GM12878 (cell line): ENCODE data around the gene SLC39A11. TPM values are rescaled to one million over a fixed set of nuclear protein-coding genes. Genes with fewer than 3 reads are reported as not detected.

Experiments used
- ATAC-seq: fragments of 200-7000 bp; cut with Tn5 transposase; 3 replicates; pipeline ENCODE4 v1.9.1; 2020; ENCODE audit warnings: mild to moderate bottlenecking, moderate library complexity
- BruUV-seq: library from RNA; stranded (reverse); fragments of 400-500 nt; replicated peaks from 2 replicates; lab custom pipeline; 2021; lab: Mats Ljungman, UMichigan
- CTCF ChIA-PET: fragments of 300-600 bp; sonication (Branson Sonifier 250); formaldehyde crosslinking; extraction: SDS; loops from one replicate; lab custom pipeline; 2021; ENCODE audit warnings: inconsistent platforms; lab: Yijun Ruan, JAX
- POLR2A ChIA-PET: fragments of 350-600 bp; formaldehyde crosslinking; extraction: SDS; loops from one replicate; lab custom pipeline; 2021; ENCODE audit warnings: inconsistent platforms; lab: Charles Lee
- RAD21 ChIA-PET: fragments of 300-600 bp; sonication (Branson Sonifier 250); formaldehyde crosslinking; loops from one replicate; lab custom pipeline; 2023; ENCODE audit warnings: antibody characterized with exemption; ENCODE audit not compliant: unreplicated experiment; lab: Charles Lee
- SMC1A ChIA-PET: fragments of 300-600 bp; sonication (Branson Sonifier 250); formaldehyde crosslinking; loops from one replicate; lab custom pipeline; 2023; ENCODE audit not compliant: unreplicated experiment, uncharacterized antibody; lab: Charles Lee
- DNase-seq: peaks from one replicate; pipeline ENCODE4 v3.0.0-alpha.2; 2011; ENCODE audit warnings: low read depth, low spot score
- FAIRE-seq: peaks from 3 replicates; lab custom pipeline; 2011; peaks lifted over from hg19 to GRCh38; lab: Jason Lieb, UNC
- H2AFZ ChIP-seq: 2 replicates; pipeline ENCODE4 v1.6.0; 2011; ENCODE audit warnings: low read depth, low read length, control low read depth; ENCODE audit not compliant: control insufficient read depth
- H3K27ac ChIP-seq: 2 replicates; pipeline ENCODE4 v1.5.1; 2011; ENCODE audit warnings: control low read depth; ENCODE audit not compliant: control insufficient read depth, insufficient read depth
- H3K27me3 ChIP-seq, 2 experiments: replicated peaks in 1 of 2; 2 replicates each; pipeline versions ENCODE4 v1.6.0 to v1.6.1; 2011; ENCODE audit warnings: low read length in 1 of 2; ENCODE audit not compliant: control insufficient read depth in 2 of 2, insufficient read depth in 2 of 2
- H3K36me3 ChIP-seq, 2 experiments: 2 replicates each; pipeline ENCODE4 v1.5.1; 2011; ENCODE audit warnings: low read length in 1 of 2; ENCODE audit not compliant: control insufficient read depth in 2 of 2, insufficient read depth in 2 of 2
- H3K4me1 ChIP-seq: 2 replicates; pipeline ENCODE4 v1.6.1; 2011; ENCODE audit warnings: mild to moderate bottlenecking, low read length, moderate library complexity, mixed read lengths; ENCODE audit not compliant: control insufficient read depth, insufficient read depth
- H3K4me2 ChIP-seq: 2 replicates; pipeline ENCODE4 v1.6.0; 2011; ENCODE audit warnings: control low read depth; ENCODE audit not compliant: control insufficient read depth, insufficient read depth
- H3K4me3 ChIP-seq: fragments of 200-600 bp; sonication (generic); 2 replicates; pipeline ENCODE4 v1.5.1; 2016
- H3K79me2 ChIP-seq: 2 replicates; pipeline ENCODE4 v1.6.0; 2011; ENCODE audit warnings: low read length; ENCODE audit not compliant: control insufficient read depth, insufficient read depth
- H3K9ac ChIP-seq: 2 replicates; pipeline ENCODE4 v1.8.0; 2011; ENCODE audit warnings: low read length, control low read depth, mixed read lengths; ENCODE audit not compliant: control insufficient read depth, insufficient read depth
- H3K9me3 ChIP-seq: replicated peaks from 3 replicates; pipeline ENCODE4 v1.5.1; 2011; ENCODE audit warnings: mild to moderate bottlenecking, low read length; ENCODE audit not compliant: control insufficient read depth, insufficient read depth
- H4K20me1 ChIP-seq: 2 replicates; pipeline ENCODE4 v1.6.0; 2011; ENCODE audit not compliant: control insufficient read depth, insufficient read depth
- CREB1 ChIP-seq: IDR thresholded peaks from 2 replicates; pipeline ENCODE4 v1.6.1; 2012; ENCODE audit warnings: low read depth, mild to moderate bottlenecking, inconsistent platforms
- EED ChIP-seq: sonication (generic); IDR thresholded peaks from 2 replicates; pipeline ENCODE4 v1.6.1; 2016; ENCODE audit warnings: antibody characterized with exemption, low read depth
- HDAC6 ChIP-seq: fragments of 200-600 bp; sonication (generic); IDR thresholded peaks from one replicate; pipeline ENCODE4 v1.8.0; 2017; ENCODE audit warnings: antibody characterized with exemption; ENCODE audit not compliant: unreplicated experiment
- IKZF1 ChIP-seq: fragments of 450-650 bp; conservative IDR thresholded peaks from 2 replicates; pipeline ENCODE4 v1.6.1; 2017; ENCODE audit warnings: antibody characterized with exemption, mild to moderate bottlenecking
- KDM1A ChIP-seq: fragments of 200-600 bp; sonication (generic); IDR thresholded peaks from 2 replicates; pipeline ENCODE4 v1.6.1; 2016; ENCODE audit warnings: borderline replicate concordance
- KLF5 ChIP-seq: fragments of 450-650 bp; IDR thresholded peaks from 2 replicates; pipeline ENCODE4 v1.6.1; 2014; ENCODE audit warnings: mild to moderate bottlenecking; ENCODE audit not compliant: partially characterized antibody
- MTA2 ChIP-seq: fragments of 450-650 bp; IDR thresholded peaks from 2 replicates; pipeline ENCODE4 v1.6.1; 2016; ENCODE audit warnings: low read depth, mild to moderate bottlenecking, moderate library complexity
- MYB ChIP-seq: fragments of 150-350 bp; IDR thresholded peaks from 2 replicates; pipeline ENCODE4 v1.6.1; 2014; ENCODE audit warnings: mild to moderate bottlenecking, low read depth, low read length, borderline replicate concordance
- NFYA ChIP-seq: IDR thresholded peaks from 2 replicates; pipeline ENCODE4 v1.6.1; 2011; ENCODE audit warnings: low read depth, mild to moderate bottlenecking, low read length, improper control_type of control experiment, borderline replicate concordance
- NFYB ChIP-seq: IDR thresholded peaks from 2 replicates; pipeline ENCODE4 v1.6.1; 2011; ENCODE audit warnings: low read depth, mild to moderate bottlenecking, low read length, improper control_type of control experiment, moderate library complexity; ENCODE audit not compliant: insufficient read depth
- RB1 ChIP-seq: fragments of 450-650 bp; formaldehyde crosslinking; IDR thresholded peaks from 2 replicates; pipeline ENCODE4 v1.6.1; 2017; ENCODE audit warnings: mild to moderate bottlenecking, borderline replicate concordance
- RBBP5 ChIP-seq: fragments of 200-600 bp; sonication (generic); conservative IDR thresholded peaks from 2 replicates; pipeline ENCODE4 v1.6.1; 2016
- TAF1 ChIP-seq: IDR thresholded peaks from 2 replicates; pipeline ENCODE4 v1.6.1; 2011; ENCODE audit warnings: mild to moderate bottlenecking, low read depth, low read length, borderline replicate concordance
- YBX1 ChIP-seq: fragments of 450-650 bp; IDR thresholded peaks from 2 replicates; pipeline ENCODE4 v1.6.1; 2016; ENCODE audit warnings: antibody characterized with exemption
- WGBS: methylation state at CpG from one replicate; pipeline ENCODE4 v1.1.6; 2016; ENCODE audit warnings: low lambda C conversion rate; ENCODE audit not compliant: insufficient replicate concordance, insufficient coverage; ENCODE audit errors: missing lambda C conversion rate; 5-methylcytosine and 5-hydroxymethylcytosine counted together
- in situ Hi-C: fragments of 300-500 bp; cut with MboI; formaldehyde crosslinking; loops from 9 replicates; pipeline ENCODE4 v1.14.3; 2018; ENCODE audit warnings: mixed read lengths
- intact Hi-C: fragments of 100-400 bp; cut with micrococcal nuclease; formaldehyde crosslinking; loops from one replicate; pipeline ENCODE4 v1.14.2; 2022; ENCODE audit not compliant: unreplicated experiment
- polyA plus RNA-seq, 11 experiments: library from polyadenylated mRNA; depleted of rRNA in 4 of 11; unstranded in 6 of 11; stranded (reverse) in 5 of 11; fragments of >200 nt; fragmentation: Nextera tagmentation in 4 of 11; fragmentation: Illumina TruSeq in 1 of 11; extraction: Ambion mirVana in 4 of 11; extraction: Trizol in 1 of 11; gene quantifications; 1 replicate in 1 of 11; 2 replicates in 10 of 11; pipeline versions ENCODE4 v1.2.1 to v1.2.3, GENCODE V29; 2011 to 2016; ENCODE audit warnings: inconsistent platforms in 2 of 11, missing spikeins in 2 of 11, low read depth in 1 of 11
- total RNA-seq, 4 experiments: library from RNA; depleted of rRNA in 3 of 4; stranded (reverse); fragments of >200 nt in 3 of 4; fragmentation: Illumina TruSeq in 1 of 4; extraction: Trizol in 1 of 4; gene quantifications; 2 replicates each; pipeline versions ENCODE4 v1.2.1 to v1.2.3, GENCODE V29; 2013 to 2021
- TF ChIP-seq, protein P1 (sequence below): IDR thresholded peaks from 2 replicates; pipeline ENCODE4 v1.6.1; 2011; ENCODE audit warnings: borderline replicate concordance, low read depth, mild to moderate bottlenecking, moderate library complexity, mixed read lengths, low read length; ENCODE audit not compliant: insufficient read depth; ENCODE audit errors: extremely low read length
- TF ChIP-seq, protein P2 (sequence below): IDR thresholded peaks from 2 replicates; pipeline ENCODE4 v1.6.1; 2012; ENCODE audit warnings: low read depth, low read length, improper control_type of control experiment
- TF ChIP-seq, protein P3 (sequence below): fragments of 450-650 bp; IDR thresholded peaks from 2 replicates; pipeline ENCODE4 v1.6.1; 2016; ENCODE audit warnings: mild to moderate bottlenecking, moderate library complexity, borderline replicate concordance
- TF ChIP-seq, protein P4 (sequence below), 3 experiments: IDR thresholded peaks in 2 of 3; conservative IDR thresholded peaks in 1 of 3; 2 replicates each; pipeline ENCODE4 v1.5.1; 2011; ENCODE audit warnings: low read depth in 3 of 3, low read length in 3 of 3, mild to moderate bottlenecking in 3 of 3, control low read depth in 2 of 3, moderate library complexity in 2 of 3, inconsistent platforms in 1 of 3, mixed read lengths in 1 of 3; ENCODE audit not compliant: control insufficient read depth in 2 of 3, insufficient read depth in 1 of 3; ENCODE audit errors: extremely low read depth in 1 of 3

SLC39A11 gene
- total and polyA plus RNA-seq, 10 of the 15 experiments (the other 5 are each of a cell fraction or from before 2014, with no cell fraction given): 8.6 to 23.8 (median 14.0) TPM

DNA sequence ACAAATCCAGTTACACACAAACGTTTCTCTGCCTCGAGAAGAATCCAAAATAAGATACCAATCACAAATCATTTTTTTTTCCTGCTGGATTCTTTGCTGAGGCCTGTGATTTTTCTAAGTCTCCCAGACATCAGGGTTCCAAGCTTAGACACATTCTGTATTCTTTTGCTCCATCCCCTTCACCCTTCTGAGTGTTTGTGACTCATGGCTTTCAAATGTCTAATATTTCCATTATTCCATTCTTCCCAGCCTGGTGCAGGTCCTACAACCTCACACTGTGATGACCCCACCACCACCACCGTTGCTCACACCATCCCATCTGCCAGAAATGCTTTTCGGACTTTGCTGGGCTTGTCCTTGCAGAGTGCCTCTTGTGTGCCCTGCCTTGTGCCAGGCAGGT lies 491.6 kb downstream of the SLC39A11 start:
- no peak overlapping the region for H2AFZ ChIP-seq
- TF ChIP-seq, protein P1, sequence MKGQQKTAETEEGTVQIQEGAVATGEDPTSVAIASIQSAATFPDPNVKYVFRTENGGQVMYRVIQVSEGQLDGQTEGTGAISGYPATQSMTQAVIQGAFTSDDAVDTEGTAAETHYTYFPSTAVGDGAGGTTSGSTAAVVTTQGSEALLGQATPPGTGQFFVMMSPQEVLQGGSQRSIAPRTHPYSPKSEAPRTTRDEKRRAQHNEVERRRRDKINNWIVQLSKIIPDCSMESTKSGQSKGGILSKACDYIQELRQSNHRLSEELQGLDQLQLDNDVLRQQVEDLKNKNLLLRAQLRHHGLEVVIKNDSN: no peak
- TF ChIP-seq CREB1 (no peak), MTA2 (no peak), KLF5 (no peak), RBBP5 (no peak), HDAC6 (no peak), MYB (no peak), NFYB (no peak), IKZF1 (no peak), RB1 (no peak), YBX1 (no peak), NFYA (no peak), KDM1A (no peak), TAF1 (no peak), EED (no peak)
- TF ChIP-seq, protein P2, sequence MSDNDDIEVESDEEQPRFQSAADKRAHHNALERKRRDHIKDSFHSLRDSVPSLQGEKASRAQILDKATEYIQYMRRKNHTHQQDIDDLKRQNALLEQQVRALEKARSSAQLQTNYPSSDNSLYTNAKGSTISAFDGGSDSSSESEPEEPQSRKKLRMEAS: no peak
- TF ChIP-seq, protein P3, sequence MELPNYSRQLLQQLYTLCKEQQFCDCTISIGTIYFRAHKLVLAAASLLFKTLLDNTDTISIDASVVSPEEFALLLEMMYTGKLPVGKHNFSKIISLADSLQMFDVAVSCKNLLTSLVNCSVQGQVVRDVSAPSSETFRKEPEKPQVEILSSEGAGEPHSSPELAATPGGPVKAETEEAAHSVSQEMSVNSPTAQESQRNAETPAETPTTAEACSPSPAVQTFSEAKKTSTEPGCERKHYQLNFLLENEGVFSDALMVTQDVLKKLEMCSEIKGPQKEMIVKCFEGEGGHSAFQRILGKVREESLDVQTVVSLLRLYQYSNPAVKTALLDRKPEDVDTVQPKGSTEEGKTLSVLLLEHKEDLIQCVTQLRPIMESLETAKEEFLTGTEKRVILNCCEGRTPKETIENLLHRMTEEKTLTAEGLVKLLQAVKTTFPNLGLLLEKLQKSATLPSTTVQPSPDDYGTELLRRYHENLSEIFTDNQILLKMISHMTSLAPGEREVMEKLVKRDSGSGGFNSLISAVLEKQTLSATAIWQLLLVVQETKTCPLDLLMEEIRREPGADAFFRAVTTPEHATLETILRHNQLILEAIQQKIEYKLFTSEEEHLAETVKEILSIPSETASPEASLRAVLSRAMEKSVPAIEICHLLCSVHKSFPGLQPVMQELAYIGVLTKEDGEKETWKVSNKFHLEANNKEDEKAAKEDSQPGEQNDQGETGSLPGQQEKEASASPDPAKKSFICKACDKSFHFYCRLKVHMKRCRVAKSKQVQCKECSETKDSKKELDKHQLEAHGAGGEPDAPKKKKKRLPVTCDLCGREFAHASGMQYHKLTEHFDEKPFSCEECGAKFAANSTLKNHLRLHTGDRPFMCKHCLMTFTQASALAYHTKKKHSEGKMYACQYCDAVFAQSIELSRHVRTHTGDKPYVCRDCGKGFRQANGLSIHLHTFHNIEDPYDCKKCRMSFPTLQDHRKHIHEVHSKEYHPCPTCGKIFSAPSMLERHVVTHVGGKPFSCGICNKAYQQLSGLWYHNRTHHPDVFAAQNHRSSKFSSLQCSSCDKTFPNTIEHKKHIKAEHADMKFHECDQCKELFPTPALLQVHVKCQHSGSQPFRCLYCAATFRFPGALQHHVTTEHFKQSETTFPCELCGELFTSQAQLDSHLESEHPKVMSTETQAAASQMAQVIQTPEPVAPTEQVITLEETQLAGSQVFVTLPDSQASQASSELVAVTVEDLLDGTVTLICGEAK: no peak
- TF ChIP-seq, protein P4, sequence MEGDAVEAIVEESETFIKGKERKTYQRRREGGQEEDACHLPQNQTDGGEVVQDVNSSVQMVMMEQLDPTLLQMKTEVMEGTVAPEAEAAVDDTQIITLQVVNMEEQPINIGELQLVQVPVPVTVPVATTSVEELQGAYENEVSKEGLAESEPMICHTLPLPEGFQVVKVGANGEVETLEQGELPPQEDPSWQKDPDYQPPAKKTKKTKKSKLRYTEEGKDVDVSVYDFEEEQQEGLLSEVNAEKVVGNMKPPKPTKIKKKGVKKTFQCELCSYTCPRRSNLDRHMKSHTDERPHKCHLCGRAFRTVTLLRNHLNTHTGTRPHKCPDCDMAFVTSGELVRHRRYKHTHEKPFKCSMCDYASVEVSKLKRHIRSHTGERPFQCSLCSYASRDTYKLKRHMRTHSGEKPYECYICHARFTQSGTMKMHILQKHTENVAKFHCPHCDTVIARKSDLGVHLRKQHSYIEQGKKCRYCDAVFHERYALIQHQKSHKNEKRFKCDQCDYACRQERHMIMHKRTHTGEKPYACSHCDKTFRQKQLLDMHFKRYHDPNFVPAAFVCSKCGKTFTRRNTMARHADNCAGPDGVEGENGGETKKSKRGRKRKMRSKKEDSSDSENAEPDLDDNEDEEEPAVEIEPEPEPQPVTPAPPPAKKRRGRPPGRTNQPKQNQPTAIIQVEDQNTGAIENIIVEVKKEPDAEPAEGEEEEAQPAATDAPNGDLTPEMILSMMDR (IDR thresholded peaks at IDR 0.05 in 2 of 3, conservative IDR thresholded peaks at IDR 0.05 in 1 of 3; ENCODE audit: control insufficient read depth in 2 of 3, extremely low read depth in 1 of 3, insufficient read depth in 1 of 3, low read depth in 3 of 3, low read length in 3 of 3): no peak

More for the DNA sequence above, 491.6 kb downstream of the SLC39A11 start:
- Histone ChIP-seq H3K4me3 (no peak overlapping the region), H3K9me3 (no peaks in the 10 kb centered on the region; the same call in 2 of the 3 replicates), H3K27me3 (no peaks in the 10 kb centered on the region), H3K4me2 (no peak overlapping the region), H3K79me2 (no peaks in the 10 kb centered on the region), H3K4me1 (peaks cover 11% of the 10 kb centered on the region), H3K9ac (no peak overlapping the region), H4K20me1 (no peaks in the 10 kb centered on the region), H3K36me3 (no peaks in the 10 kb centered on the region), H3K27ac (no peak overlapping the region)
- SMC1A ChIA-PET: interaction anchor here (2.4 to 6.3 kb wide), 3 partner anchors 14 to 44 kb away, joined by 5 to 50 read pairs (median 28); no protein-coding TSS in a partner anchor
- intact Hi-C loops (loop anchor here (5.0 kb wide), 1 partner anchor 179 kb away; no protein-coding TSS in a partner anchor), in situ Hi-C loops (no loop called here)
- RAD21 ChIA-PET: interaction anchor here (5.5 kb wide), 1 partner anchor 12 kb away, joined by 43 read pairs; no protein-coding TSS in a partner anchor
- POLR2A ChIA-PET: interaction anchor here (1.0 to 5.1 kb wide), 2 partner anchors 9 to 14 kb away, joined by 3 to 52 read pairs; no protein-coding TSS in a partner anchor
- CTCF ChIA-PET: interaction anchor here (1.5 to 4.5 kb wide), 2 partner anchors 12 to 58 kb away, joined by 3 to 32 read pairs; no protein-coding TSS in a partner anchor
- WGBS: 34% methylated on average over 4 of the region's 4 CpGs
- no peak for FAIRE-seq
- no peak for DNase-seq
- BruUV-seq: no TSS peak
- no peak for ATAC-seq
